Astrocyte of the spinal cord (primary cell): ENCODE data around the gene ZNF132.

Experiments used
- DNase-seq: peaks from one replicate; pipeline ENCODE4 v3.0.0; 2011; ENCODE audit warnings: low read depth, low spot score
- H3K4me3 ChIP-seq: 2 replicates; pipeline ENCODE4 v1.5.1; 2011; ENCODE audit warnings: low read depth, mild to moderate bottlenecking, low read length, moderate library complexity
- in situ Hi-C: cut with HindIII; loops from 2 replicates; pipeline ENCODE4 v1.10.0; 2017; ENCODE audit warnings: low sequenced_read_pairs
- TF ChIP-seq, protein P1 (sequence below): IDR thresholded peaks from 2 replicates; pipeline ENCODE4 v1.5.1; 2012; ENCODE audit warnings: low read depth, mild to moderate bottlenecking, low read length, inconsistent platforms

The ZNF132 gene

DNA sequence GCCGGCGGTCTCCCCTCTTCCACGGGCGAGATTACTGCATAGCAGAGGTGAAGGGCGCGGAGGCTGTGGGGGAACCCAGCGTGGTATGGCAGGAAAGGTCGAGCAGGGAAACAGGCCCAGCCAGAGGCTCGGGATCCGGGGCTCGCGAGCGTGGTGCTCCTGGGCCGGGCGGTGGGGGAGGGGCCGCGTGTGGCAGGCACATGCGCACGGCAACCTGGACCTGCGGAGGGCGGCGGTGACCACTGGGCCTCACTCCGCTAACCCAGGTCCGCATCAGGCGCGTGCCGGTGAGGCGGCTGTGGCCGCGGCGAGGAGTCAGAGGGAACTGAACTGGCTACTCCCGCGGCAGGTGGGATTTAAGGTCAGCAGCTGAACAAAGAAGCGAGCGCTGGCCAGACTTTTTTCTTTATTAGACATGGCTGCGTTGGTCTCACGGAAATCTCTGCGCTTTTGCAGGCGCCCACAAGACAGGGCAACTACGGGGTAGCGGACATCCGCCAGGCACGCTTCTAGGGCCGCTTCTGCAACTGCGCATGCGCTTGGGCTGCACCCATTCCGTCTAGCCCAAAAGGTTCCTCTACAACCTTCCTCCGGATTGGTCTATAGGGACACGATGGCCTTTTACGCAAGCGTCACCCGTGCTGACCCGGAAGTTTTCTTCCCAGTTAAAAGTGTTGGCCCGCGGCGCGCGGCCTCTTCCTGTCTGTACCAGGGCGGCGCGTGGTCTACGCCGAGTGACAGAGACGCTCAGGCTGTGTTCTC lies 53.2 kb downstream of the ZNF132 start, which contains the start of gene RPS5:
Gene RPS5 (plus strand): TSS at position 694 of the 762 bp plus-strand sequence. CDS start 869 bp downstream, outside the sequence.
- H3K4me3 ChIP-seq = peak within 1 kb of the TSS; percentile 98
- DNase-seq = peak; percentile 98
- TF ChIP-seq, protein P1, sequence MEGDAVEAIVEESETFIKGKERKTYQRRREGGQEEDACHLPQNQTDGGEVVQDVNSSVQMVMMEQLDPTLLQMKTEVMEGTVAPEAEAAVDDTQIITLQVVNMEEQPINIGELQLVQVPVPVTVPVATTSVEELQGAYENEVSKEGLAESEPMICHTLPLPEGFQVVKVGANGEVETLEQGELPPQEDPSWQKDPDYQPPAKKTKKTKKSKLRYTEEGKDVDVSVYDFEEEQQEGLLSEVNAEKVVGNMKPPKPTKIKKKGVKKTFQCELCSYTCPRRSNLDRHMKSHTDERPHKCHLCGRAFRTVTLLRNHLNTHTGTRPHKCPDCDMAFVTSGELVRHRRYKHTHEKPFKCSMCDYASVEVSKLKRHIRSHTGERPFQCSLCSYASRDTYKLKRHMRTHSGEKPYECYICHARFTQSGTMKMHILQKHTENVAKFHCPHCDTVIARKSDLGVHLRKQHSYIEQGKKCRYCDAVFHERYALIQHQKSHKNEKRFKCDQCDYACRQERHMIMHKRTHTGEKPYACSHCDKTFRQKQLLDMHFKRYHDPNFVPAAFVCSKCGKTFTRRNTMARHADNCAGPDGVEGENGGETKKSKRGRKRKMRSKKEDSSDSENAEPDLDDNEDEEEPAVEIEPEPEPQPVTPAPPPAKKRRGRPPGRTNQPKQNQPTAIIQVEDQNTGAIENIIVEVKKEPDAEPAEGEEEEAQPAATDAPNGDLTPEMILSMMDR = no peak
- in situ Hi-C loops = no loop called here

DNA sequence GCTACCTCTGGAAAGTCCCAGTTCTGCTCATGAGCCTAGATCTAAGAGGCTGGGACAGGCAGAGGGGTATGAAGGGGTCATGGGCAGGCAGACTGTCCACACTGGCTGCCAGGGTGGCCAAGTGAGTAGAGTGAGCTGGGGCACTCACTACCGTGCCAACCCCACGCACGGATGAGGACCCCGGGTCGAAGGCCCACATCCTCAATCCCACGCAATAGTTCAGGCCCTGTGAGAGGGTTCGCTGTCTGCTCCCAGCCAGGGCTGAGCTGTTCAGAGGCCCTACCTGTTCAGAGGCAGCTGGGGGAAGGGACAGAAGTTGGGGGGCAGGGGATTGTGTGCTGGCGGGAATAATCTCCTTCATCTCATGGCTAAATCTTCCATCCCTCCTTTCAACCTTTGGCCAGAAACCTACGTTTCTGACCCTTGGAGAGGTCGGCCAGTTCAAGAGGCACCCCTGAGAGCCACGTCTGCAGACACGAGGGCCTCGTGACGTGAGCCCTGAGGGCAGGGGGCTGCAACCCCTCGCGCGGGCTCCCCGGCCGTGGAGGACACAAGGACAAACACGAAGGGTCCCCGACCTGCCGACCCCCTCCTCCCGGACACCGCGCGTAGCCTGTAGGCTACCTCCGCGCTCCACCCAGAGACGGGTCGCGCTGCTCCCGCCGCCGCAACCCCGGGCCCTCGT lies 53.9 kb downstream of the ZNF132 start:
- DNase-seq = no peak
- peak overlapping the region; percentile 98 for H3K4me3 ChIP-seq
- TF ChIP-seq, protein P1 = no peak
- in situ Hi-C loops = no loop called here

DNA sequence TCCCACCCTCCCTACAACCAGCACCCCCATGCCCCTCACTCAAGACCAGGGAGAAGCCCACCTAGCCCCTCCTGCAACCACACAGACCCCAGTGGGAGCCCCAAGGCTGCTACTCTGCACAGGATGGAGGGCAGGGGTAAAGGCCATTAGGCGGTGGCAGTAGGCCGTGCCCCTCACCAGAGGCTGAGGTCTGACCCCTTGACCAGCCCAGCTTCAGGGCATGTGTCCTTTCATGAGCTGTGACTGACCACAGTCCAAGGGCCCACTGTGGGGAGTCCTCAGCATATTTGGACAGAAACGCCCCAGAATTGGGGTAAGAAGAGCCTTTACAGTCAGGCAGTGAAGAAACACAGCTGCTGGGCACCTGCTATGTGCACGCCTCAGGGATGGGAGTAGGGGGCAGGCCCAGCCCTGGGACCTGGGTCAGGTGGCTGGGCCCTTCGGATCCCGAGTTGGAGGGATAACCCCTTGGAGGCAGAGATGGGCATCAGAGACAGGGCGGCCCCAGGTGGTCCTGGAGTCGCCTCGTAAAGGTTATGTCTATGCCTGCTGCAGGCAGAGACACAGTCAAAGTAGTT lies 54.6 kb downstream of the ZNF132 start:
- in situ Hi-C loops = no loop called here
- H3K4me3 ChIP-seq = no peak overlapping the region
- no peak for DNase-seq
- TF ChIP-seq, protein P1 = no peak

DNA sequence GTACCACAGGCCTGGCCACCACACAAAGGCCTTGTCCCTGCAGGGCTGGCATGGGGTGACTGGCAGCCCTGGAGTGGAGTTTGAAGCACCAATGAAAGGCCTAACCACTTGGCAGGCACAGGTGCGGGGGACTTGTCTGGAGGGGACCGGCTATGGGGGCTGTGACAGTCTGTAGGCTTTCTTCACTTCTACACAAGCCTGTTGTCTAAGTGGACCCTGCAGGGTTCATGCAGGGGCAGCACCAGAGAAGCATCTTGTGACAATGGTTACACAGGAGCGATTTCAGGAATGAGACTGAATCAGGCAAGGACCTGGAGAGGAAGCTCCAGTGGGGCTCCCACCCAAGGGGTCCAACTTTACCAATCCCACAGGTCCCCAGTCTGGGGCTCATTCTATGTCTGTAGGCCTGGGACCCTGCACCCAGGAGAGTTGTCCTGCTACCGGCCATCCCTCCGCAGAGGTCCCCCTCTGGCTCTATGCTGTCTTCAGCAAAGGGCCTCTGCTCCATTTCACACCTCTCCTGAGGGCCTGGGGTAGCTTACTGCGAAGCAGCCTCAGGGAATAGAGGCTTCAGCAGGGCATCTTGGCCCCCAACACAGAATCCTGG lies 56.9 kb downstream of the ZNF132 start:
- TF ChIP-seq, protein P1 = no peak
- H3K4me3 ChIP-seq = no peak overlapping the region
- DNase-seq = no peak
- in situ Hi-C loops = no loop called here
